ENCODE data around the gene SPTBN2. TPM values are rescaled to one million over a fixed set of nuclear protein-coding genes. Genes with fewer than 3 reads are reported as not detected.
A peak's percentile ranks its signal among the peaks of the same experiment; 100 is the strongest.

The SPTBN2 gene
- polyA plus RNA-seq, 2 of the 4 experiments (the other 2 are of a cell fraction), result 4.4 to 9.9 TPM

DNA sequence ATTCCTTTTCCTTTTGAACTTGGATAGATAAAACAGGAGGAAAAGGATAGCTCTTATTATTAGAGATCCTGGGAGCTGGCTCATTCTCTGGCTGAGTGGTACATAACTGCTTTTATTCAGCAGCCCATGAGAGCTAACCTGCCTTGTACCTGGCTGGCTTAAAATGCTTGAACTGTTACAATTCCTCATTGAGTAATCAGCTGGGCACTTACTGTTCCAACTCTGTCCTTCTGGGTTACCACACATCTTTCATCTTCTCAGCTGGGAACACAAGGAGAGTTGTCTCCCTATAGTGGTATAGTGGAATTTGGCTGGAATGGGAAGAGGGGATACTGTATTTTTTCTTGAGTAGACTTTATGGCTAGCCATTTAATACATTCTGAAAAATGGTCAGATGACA lies 39.8 kb upstream of the SPTBN2 start:
- no peak overlapping the region for H3K4me3 ChIP-seq
- no peak for FAIRE-seq
- POLR2A ChIA-PET, result interaction anchor here (0.6 kb wide), 1 partner anchor 101 kb away, joined by 3 read pairs; no protein-coding TSS in a partner anchor
- DNase-seq (ENCODE audit: low read depth in 1 of 2, low spot score in 1 of 2), result no peak
- peak overlapping the region; percentile 62 for H3K4me2 ChIP-seq
- TF ChIP-seq JUNB (IDR thresholded peaks at IDR 0.05) (no peak), SMC3 (IDR thresholded peaks at IDR 0.05) (no peak), MYC (IDR thresholded peaks at IDR 0.05; ENCODE audit: borderline replicate concordance, low read length) (no peak), ZNF302 (CRISPR knock-in tag; IDR thresholded peaks at IDR 0.05) (no peak), HOXB13 (CRISPR knock-in tag; IDR thresholded peaks at IDR 0.05; ENCODE audit: low read depth) (no peak), CHD2 (IDR thresholded peaks at IDR 0.05; ENCODE audit: low read length, partially characterized antibody) (no peak), CHD4 (IDR thresholded peaks at IDR 0.05; ENCODE audit: borderline replicate concordance) (no peak), MAFK (IDR thresholded peaks at IDR 0.05; ENCODE audit: partially characterized antibody) (no peak)
- TF ChIP-seq, protein P1, sequence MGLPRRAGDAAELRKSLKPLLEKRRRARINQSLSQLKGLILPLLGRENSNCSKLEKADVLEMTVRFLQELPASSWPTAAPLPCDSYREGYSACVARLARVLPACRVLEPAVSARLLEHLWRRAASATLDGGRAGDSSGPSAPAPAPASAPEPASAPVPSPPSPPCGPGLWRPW (IDR thresholded peaks at IDR 0.05), result no peak
- H3K27ac ChIP-seq, result peak overlapping the region; percentile 32 to 70; a peak in 4 of 6 replicates
- CTCF ChIA-PET, result interaction anchor here (1.2 kb wide), 1 partner anchor 15 kb away, joined by 3 read pairs; no protein-coding TSS in a partner anchor
- ATAC-seq, result peak in 1 of 2 experiments; percentile 20; a peak in 1 of 6 replicates
- H3K4me1 ChIP-seq, result peaks cover 39% of the 10 kb centered on the region
- no peaks in the 10 kb centered on the region for H3K9me3 ChIP-seq

DNA sequence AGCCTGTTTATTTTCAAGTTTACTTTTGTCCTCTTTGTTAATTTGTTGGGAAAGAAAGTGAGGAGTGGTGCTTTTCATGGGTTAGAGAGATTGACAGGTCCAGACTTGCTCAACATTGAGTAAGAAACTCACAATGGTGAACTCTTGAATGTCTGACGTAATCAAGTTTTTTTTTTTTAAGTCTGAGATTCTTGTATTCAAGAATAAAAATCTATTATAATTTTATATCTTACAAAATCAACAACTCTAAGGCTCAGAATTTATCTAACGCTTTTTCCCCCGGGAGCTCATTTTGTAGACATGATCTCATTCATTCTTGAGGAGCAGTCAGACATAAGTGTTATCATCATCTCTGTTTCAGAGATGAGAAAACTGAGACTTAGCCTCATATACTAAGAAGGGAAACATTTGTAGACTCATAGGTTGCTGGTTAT lies 39.1 kb upstream of the SPTBN2 start:
- Histone ChIP-seq H3K9me3 (no peaks in the 10 kb centered on the region), H3K4me3 (no peak overlapping the region), H3K27ac (peak overlapping the region; percentile 64 to 70), H3K4me2 (peak overlapping the region; percentile 62), H3K4me1 (peaks cover 39% of the 10 kb centered on the region)
- 42% methylated on average over 3 of the region's 3 CpGs for WGBS (ENCODE audit: missing lambda C conversion rate)
- no peak for FAIRE-seq
- DNase-seq (ENCODE audit: low read depth in 1 of 2, low spot score in 1 of 2), result peak; percentile 6 to 51
- TF ChIP-seq CEBPB (IDR thresholded peaks at IDR 0.05) (peak; percentile 33 to 56; a peak in 3 of 4 replicates), CHD2 (IDR thresholded peaks at IDR 0.05; ENCODE audit: low read length, partially characterized antibody) (no peak), NR3C1 (IDR thresholded peaks at IDR 0.05) (no peak), JUNB (IDR thresholded peaks at IDR 0.05) (0 out of 2 replicates have a peak, but pooled peaks have one; percentile 14)
- peak in 1 of 2 experiments; percentile 80; a peak in 3 of 6 replicates for ATAC-seq
- ChIA-PET CTCF (interaction anchor here (0.6 to 1.6 kb wide), 3 partner anchors 14 to 46 kb away, joined by 3 to 4 read pairs (median 3); no protein-coding TSS in a partner anchor), POLR2A (interaction anchor here (0.6 kb wide), 1 partner anchor 101 kb away, joined by 3 read pairs; no protein-coding TSS in a partner anchor)

DNA sequence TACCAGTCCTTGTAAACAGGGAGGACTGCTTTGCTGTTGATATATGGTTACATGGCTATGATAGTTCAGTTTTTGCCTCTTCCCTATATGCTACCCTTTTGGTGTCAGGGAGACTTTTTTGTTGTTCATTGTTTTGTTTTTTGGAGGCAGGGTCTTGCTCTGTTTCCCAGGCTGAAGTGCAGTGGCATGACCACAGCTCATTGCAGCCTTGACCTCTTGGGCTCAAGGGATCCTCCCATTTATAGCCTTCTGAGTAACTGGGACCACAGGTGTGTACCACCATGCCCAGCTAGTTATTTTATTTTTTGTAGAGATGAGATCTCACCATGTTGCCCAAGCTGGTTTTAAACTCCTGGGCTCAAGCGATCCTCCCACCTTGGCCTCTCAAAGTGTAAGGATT lies 38.6 kb upstream of the SPTBN2 start:
- peak overlapping the region; percentile 62 for H3K4me2 ChIP-seq
- ChIA-PET CTCF (interaction anchor here (0.6 to 1.6 kb wide), 4 partner anchors 43 to 175 kb away, joined by 3 to 4 read pairs (median 3); partner anchors contain the start of genes CCDC87 and CCS), POLR2A (no interaction called here)
- H3K4me1 ChIP-seq, result peaks cover 39% of the 10 kb centered on the region
- DNase-seq (ENCODE audit: low read depth in 1 of 2, low spot score in 1 of 2), result no peak
- no peaks in the 10 kb centered on the region for H3K9me3 ChIP-seq
- TF ChIP-seq TFCP2L1 (CRISPR knock-in tag; IDR thresholded peaks at IDR 0.05), result no peak
- TF ChIP-seq MYC (IDR thresholded peaks at IDR 0.05; ENCODE audit: borderline replicate concordance, low read length), result no peak
- no peak for TF ChIP-seq CEBPB (IDR thresholded peaks at IDR 0.05)
- no peak for TF ChIP-seq NR3C1 (IDR thresholded peaks at IDR 0.05)
- no peak for TF ChIP-seq EHF (CRISPR knock-in tag; IDR thresholded peaks at IDR 0.05)
- TF ChIP-seq ZSCAN20 (CRISPR knock-in tag; IDR thresholded peaks at IDR 0.05), result no peak
- no peak for TF ChIP-seq GATA3 (IDR thresholded peaks at IDR 0.05; ENCODE audit: borderline replicate concordance)
- TF ChIP-seq, protein P2, sequence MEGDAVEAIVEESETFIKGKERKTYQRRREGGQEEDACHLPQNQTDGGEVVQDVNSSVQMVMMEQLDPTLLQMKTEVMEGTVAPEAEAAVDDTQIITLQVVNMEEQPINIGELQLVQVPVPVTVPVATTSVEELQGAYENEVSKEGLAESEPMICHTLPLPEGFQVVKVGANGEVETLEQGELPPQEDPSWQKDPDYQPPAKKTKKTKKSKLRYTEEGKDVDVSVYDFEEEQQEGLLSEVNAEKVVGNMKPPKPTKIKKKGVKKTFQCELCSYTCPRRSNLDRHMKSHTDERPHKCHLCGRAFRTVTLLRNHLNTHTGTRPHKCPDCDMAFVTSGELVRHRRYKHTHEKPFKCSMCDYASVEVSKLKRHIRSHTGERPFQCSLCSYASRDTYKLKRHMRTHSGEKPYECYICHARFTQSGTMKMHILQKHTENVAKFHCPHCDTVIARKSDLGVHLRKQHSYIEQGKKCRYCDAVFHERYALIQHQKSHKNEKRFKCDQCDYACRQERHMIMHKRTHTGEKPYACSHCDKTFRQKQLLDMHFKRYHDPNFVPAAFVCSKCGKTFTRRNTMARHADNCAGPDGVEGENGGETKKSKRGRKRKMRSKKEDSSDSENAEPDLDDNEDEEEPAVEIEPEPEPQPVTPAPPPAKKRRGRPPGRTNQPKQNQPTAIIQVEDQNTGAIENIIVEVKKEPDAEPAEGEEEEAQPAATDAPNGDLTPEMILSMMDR (IDR thresholded peaks at IDR 0.05), result no peak
- no peak for TF ChIP-seq RCOR1 (IDR thresholded peaks at IDR 0.05; ENCODE audit: low read depth, low read length)
- TF ChIP-seq RNF2 (IDR thresholded peaks at IDR 0.05; ENCODE audit: borderline replicate concordance, low read depth), result no peak
- TF ChIP-seq MAFK (IDR thresholded peaks at IDR 0.05; ENCODE audit: partially characterized antibody), result no peak
- TF ChIP-seq, protein P1 (IDR thresholded peaks at IDR 0.05), result no peak
- no peak for TF ChIP-seq ESRRA (IDR thresholded peaks at IDR 0.05; ENCODE audit: borderline replicate concordance, low read length)
- TF ChIP-seq, protein P3, sequence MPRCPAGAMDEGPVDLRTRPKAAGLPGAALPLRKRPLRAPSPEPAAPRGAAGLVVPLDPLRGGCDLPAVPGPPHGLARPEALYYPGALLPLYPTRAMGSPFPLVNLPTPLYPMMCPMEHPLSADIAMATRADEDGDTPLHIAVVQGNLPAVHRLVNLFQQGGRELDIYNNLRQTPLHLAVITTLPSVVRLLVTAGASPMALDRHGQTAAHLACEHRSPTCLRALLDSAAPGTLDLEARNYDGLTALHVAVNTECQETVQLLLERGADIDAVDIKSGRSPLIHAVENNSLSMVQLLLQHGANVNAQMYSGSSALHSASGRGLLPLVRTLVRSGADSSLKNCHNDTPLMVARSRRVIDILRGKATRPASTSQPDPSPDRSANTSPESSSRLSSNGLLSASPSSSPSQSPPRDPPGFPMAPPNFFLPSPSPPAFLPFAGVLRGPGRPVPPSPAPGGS (IDR thresholded peaks at IDR 0.05), result no peak
- TF ChIP-seq FOSB (CRISPR knock-in tag; IDR thresholded peaks at IDR 0.05), result no peak
- TF ChIP-seq CHD4 (IDR thresholded peaks at IDR 0.05; ENCODE audit: borderline replicate concordance), result no peak
- peak overlapping the region; percentile 64 to 70 for H3K27ac ChIP-seq
- H3K4me3 ChIP-seq, result no peak overlapping the region
- FAIRE-seq, result no peak
- whole genome bisulfite sequencing (ENCODE audit: missing lambda C conversion rate), result 84% methylated on average over 1 of the region's 1 CpG
- ATAC-seq, result no peak
